ENCODE results near the gene NPFFR1. TPM values are rescaled to one million over a fixed set of nuclear protein-coding genes. Genes with fewer than 3 reads are reported as not detected.

NPFFR1 gene
- total RNA-seq, 4 donors from 2014 or later, result not detected

- intact Hi-C loops (cut with DNase I), result no loop called here
- 94% methylated on average over 4 of the region's 4 CpGs for WGBS
- H3K4me3 ChIP-seq, result no peak overlapping the region
- no peak for TF ChIP-seq CTCF (IDR thresholded peaks at IDR 0.05)
- no peak for TF ChIP-seq EP300 (IDR thresholded peaks at IDR 0.05)
- TF ChIP-seq POLR2A (IDR thresholded peaks at IDR 0.05; ENCODE audit: low read depth), result no peak
- no peak for TF ChIP-seq POLR2AphosphoS5 (IDR thresholded peaks at IDR 0.05)
- H3K27me3 ChIP-seq, result no peaks in the 10 kb centered on the region
- H3K27ac ChIP-seq (replicated peaks in 1 of 4), result no peak overlapping the region
- DNase-seq (ENCODE audit: extremely low spot score), result no peak
- peaks cover 0 to 4% (median 3%) of the 10 kb centered on the region in 4 donors for H3K4me1 ChIP-seq
- peaks cover 0 to 4% (median under 1%) of the 10 kb centered on the region in 4 donors for H3K36me3 ChIP-seq
- no peaks in the 10 kb centered on the region for H3K9me3 ChIP-seq
Measured at GRCh38 chr10:70306181-70306705, 22.4 kb upstream of the NPFFR1 start.

- 88% methylated on average over 2 of the region's 2 CpGs for WGBS
- no peak for DNase-seq (ENCODE audit: extremely low spot score)
- no peaks in the 10 kb centered on the region for H3K27me3 ChIP-seq
- no peak overlapping the region for H3K4me3 ChIP-seq
- H3K27ac ChIP-seq (replicated peaks in 1 of 4), result no peak overlapping the region
- H3K36me3 ChIP-seq, result peaks cover 0 to 21% (median 3%) of the 10 kb centered on the region in 4 donors
- intact Hi-C loops (cut with DNase I), result no loop called here
- H3K9me3 ChIP-seq, result no peaks in the 10 kb centered on the region
- no peak for TF ChIP-seq POLR2A (IDR thresholded peaks at IDR 0.05; ENCODE audit: low read depth)
- TF ChIP-seq CTCF (IDR thresholded peaks at IDR 0.05), result no peak
- no peak for TF ChIP-seq POLR2AphosphoS5 (IDR thresholded peaks at IDR 0.05)
- no peak for TF ChIP-seq EP300 (IDR thresholded peaks at IDR 0.05)
- H3K4me1 ChIP-seq, result peaks cover 0 to 4% (median 3%) of the 10 kb centered on the region in 4 donors
Measured at GRCh38 chr10:70303730-70304129, 19.9 kb upstream of the NPFFR1 start.

GRCh38 chr10:70302292-70302691 lies 18.5 kb upstream of the NPFFR1 start:
- H3K27ac ChIP-seq (replicated peaks in 1 of 4), result peak overlapping the region in 2 of 4 donors; percentile 30 to 53

GRCh38 chr10:70300908-70301597 lies 17.2 kb upstream of the NPFFR1 start:
- TF ChIP-seq EP300 (IDR thresholded peaks at IDR 0.05) (no peak), CTCF (IDR thresholded peaks at IDR 0.05) (no peak), POLR2A (IDR thresholded peaks at IDR 0.05; ENCODE audit: low read depth) (no peak), POLR2AphosphoS5 (IDR thresholded peaks at IDR 0.05) (no peak)
- Histone ChIP-seq H3K27me3 (no peaks in the 10 kb centered on the region), H3K36me3 (peaks cover 0 to 21% (median 3%) of the 10 kb centered on the region in 4 donors), H3K9me3 (no peaks in the 10 kb centered on the region), H3K27ac (replicated peaks in 1 of 4) (no peak overlapping the region), H3K4me3 (no peak overlapping the region), H3K4me1 (peaks cover 5 to 17% (median 15%) of the 10 kb centered on the region in 4 donors)
- DNase-seq (ENCODE audit: extremely low spot score), result no peak
- intact Hi-C loops (cut with DNase I), result no loop called here
- WGBS, result 97% methylated on average over 17 of the region's 19 CpGs

More at GRCh38 chr10:70302292-70302691, 18.5 kb upstream of the NPFFR1 start:
- H3K4me1 ChIP-seq, result peaks cover 0 to 5% (median 4%) of the 10 kb centered on the region in 4 donors
- DNase-seq (ENCODE audit: extremely low spot score), result no peak
- peaks cover 0 to 21% (median 3%) of the 10 kb centered on the region in 4 donors for H3K36me3 ChIP-seq
- intact Hi-C loops (cut with DNase I), result no loop called here
- no peaks in the 10 kb centered on the region for H3K9me3 ChIP-seq
- 73% methylated on average over 3 of the region's 3 CpGs for WGBS
- H3K4me3 ChIP-seq, result no peak overlapping the region
- no peaks in the 10 kb centered on the region for H3K27me3 ChIP-seq
- TF ChIP-seq EP300 (IDR thresholded peaks at IDR 0.05), result no peak
- TF ChIP-seq POLR2A (IDR thresholded peaks at IDR 0.05; ENCODE audit: low read depth), result no peak
- no peak for TF ChIP-seq CTCF (IDR thresholded peaks at IDR 0.05)
- TF ChIP-seq POLR2AphosphoS5 (IDR thresholded peaks at IDR 0.05), result no peak

Measured in esophagus muscularis mucosa (tissue), 4 donors.